HEK293 (cell line): ENCODE measurements around the gene MUC12.
"Not testable (repeated sequence)": the region's sequence is repeated elsewhere in the genome, so short reads cannot be mapped to it uniquely, and the experiment has no call there.

Experiments used
- CTCF ChIP-seq: fragments of 450-650 bp; formaldehyde crosslinking; IDR thresholded peaks from 2 replicates; pipeline ENCODE4 v1.5.1; 2016; ENCODE audit warnings: missing biosample characterization, missing genetic modification characterization
- KLF10 ChIP-seq: fragments of 450-650 bp; IDR thresholded peaks from 2 replicates; pipeline ENCODE4 v1.5.1; 2018; ENCODE audit warnings: missing biosample characterization, mild to moderate bottlenecking, missing genetic modification characterization
- MYNN ChIP-seq: fragments of 450-650 bp; formaldehyde crosslinking; IDR thresholded peaks from 2 replicates; pipeline ENCODE4 v1.5.1; 2016; ENCODE audit warnings: missing biosample characterization, missing genetic modification characterization, borderline replicate concordance
- SETDB1 ChIP-seq: IDR thresholded peaks from one replicate; pipeline ENCODE4 v1.6.1; 2017; ENCODE audit warnings: mild to moderate bottlenecking, low read length, moderate library complexity, mixed read lengths; ENCODE audit not compliant: insufficient read length
- TCF7L2 ChIP-seq: IDR thresholded peaks from 2 replicates; pipeline ENCODE4 v1.6.1; 2011; ENCODE audit warnings: low read depth, mild to moderate bottlenecking, inconsistent platforms, low read length, moderate library complexity, borderline replicate concordance
- ZNF169 ChIP-seq: fragments of 450-650 bp; formaldehyde crosslinking; IDR thresholded peaks from 2 replicates; pipeline ENCODE4 v1.5.1; 2016; ENCODE audit warnings: missing biosample characterization, missing genetic modification characterization
- ZNF350 ChIP-seq: fragments of 450-650 bp; formaldehyde crosslinking; IDR thresholded peaks from 2 replicates; pipeline ENCODE4 v1.5.0; 2017; ENCODE audit warnings: missing biosample characterization, mild to moderate bottlenecking, missing genetic modification characterization

GRCh38 chr7:100994671-100995070 is 25.3 kb downstream of the MUC12 start:
- not testable (repeated sequence) for TF ChIP-seq TCF7L2; CTCF (tag by site-specific recombination); ZNF169; SETDB1; KLF10 (tag by site-specific recombination); MYNN (tag by site-specific recombination); ZNF350
